NCI-H345 (cell line): ENCODE results near the gene TOMM40L.

Experiments
- DNase-seq: peaks from one replicate; lab custom pipeline; 2025; lab: John Stamatoyannopoulos, UW

Gene TOMM40L

DNA sequence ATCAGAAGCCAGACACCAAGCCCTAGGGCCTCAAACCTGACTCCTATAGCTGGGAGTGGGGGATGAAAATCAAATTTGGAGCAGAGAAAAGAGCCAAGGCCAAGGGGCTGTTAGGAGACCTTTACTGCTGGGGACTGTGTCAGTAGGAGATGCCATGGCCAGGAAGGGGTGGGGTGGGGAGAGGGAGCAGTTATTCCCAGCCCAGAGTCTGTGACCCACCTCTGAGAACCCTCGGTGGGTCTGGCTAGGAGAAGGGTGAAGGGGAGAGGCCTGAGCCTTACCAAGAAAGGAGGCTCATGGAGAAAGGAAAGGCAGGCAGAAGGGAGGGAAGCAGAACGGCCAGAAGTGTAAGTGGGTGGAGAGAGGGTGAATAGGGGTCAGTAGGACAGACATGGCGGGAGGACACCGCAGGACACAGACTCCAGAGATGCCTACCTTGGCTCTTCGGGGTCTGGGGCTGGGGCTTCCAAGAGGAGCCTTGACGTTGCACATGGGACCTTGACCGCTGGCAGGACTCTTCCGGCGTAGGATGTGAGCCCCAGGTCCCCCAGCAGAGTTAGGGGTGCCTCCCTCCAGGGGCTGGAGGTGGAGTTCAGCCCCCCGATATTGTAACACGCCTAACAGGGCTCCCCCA, 28.2 kb upstream of the TOMM40L start:
- DNase-seq: no peak

DNA sequence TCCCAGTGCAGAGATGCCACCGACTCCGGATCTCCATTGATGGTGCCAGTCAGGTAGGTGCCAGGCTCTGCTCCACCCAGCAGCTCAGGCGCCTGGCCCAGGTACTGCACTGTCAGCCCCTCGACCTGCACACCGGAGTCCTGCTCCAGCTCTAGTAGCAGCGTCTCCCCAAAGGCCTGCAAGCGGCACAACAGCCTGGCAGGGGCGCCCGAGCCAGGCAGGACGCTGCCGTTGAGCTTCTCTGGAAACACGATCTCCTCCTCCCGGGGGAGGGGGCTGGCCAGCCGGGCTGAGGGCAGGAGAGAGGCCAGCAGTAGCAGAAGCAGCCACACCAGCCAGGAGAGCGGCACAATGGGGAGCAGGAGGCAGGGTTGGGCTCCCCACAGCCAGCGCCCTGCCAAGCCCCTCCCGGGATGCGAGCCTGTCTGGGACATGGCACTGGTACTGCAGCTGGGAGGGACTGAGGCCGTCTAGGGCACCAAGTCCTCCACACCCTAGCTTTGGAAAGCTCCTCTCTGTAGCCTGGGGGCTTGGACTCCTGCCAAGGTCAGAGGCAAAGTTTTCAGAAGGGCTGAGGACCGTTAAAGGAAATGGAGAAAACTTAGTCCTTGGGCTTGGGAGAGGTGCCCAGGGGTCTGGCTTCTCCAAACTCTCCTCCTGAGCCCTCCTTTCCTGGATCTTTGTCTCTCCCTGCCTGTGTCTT, 27.5 kb upstream of the TOMM40L start:
- DNase-seq: peak; percentile 18

DNA sequence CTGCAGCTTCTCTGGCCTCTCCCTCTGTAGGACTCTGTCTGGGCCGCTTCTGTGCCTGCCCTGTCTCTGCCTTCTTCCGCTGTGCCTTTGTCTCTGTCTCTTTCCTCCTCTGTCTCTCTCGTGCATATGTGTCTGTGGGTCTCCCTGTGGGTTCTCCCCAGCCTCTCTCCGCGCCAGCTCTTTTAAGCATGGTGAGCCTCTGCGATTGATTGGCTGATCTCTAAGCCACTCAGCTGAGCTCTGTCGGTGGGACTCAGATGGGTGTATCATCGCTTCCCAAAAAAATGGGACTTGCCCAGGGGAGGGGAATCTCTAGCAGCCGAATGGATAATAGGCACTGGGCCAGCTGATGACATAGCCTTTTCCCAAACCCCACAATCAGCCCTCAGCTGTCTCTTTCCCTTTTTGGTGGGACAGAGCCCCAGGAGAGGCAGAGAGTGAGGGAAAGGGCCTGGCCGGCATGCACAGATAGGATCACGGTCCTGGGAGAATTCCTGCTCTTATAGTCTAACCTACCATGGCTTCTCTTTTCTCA, 26.9 kb upstream of the TOMM40L start, which contains the start of gene ADAMTS4:
Gene ADAMTS4 (minus strand): TSS at position 158 of the 535 bp plus-strand sequence. CDS start 427 bp downstream, outside the sequence.
- DNase-seq: no peak

DNA sequence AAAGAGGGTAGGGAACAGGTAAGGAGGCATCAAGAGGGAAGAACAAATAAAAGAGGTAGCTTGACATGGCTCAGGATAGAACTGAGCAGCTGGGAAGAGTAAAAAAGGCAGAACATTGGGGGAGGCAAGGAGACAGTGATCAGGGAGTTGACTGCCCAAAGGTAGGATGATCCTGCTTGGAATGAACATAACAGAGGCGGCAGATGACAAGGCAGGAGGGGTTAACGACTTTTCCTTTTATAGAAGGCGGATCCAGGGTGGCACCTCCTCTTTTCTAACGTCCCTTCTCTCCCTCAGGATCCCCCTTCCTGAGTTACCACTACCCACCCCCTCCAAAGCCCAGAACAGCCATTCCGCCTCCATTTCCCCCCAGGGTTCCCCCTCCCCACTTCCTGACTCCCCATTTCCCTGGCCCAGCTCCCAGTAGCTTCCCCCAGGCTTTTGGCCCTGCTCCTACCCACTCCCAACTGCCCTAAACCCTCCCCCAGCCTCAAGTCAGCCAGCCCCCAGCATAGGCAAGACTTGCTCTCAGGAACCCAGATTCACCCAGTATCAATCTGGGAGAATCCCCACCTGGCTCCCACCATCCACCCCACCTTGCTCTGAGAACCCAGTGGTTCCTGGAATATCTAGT, 26.2 kb upstream of the TOMM40L start:
- no peak for DNase-seq

DNA sequence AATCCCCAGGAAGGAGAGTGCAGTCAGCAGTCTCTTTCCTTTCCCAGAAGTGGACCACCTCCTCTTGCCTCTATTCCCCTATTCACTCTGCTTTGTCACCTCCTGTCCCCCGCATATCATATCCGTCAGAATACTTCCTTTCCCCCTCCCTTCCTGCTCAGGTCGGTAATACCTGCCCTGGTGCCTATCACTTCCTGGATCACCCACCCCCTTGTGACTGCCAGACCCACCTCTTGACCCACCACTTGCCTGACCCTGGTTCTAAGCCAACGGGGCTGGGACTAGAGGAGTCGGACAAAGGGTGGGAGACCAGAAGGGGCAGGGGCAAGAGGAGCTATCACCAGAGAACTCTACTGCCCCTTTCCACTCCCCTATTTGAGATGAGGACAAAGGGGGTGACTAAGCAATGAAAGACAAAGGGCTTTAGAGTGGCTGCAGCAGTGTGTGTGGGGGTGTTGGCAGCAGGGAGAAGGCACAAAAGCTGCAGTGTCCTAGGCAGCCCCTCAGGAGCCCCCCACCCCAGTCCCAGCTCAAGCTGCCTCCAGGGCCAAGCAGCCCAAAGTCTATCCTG, 25.4 kb upstream of the TOMM40L start:
- no peak for DNase-seq

DNA sequence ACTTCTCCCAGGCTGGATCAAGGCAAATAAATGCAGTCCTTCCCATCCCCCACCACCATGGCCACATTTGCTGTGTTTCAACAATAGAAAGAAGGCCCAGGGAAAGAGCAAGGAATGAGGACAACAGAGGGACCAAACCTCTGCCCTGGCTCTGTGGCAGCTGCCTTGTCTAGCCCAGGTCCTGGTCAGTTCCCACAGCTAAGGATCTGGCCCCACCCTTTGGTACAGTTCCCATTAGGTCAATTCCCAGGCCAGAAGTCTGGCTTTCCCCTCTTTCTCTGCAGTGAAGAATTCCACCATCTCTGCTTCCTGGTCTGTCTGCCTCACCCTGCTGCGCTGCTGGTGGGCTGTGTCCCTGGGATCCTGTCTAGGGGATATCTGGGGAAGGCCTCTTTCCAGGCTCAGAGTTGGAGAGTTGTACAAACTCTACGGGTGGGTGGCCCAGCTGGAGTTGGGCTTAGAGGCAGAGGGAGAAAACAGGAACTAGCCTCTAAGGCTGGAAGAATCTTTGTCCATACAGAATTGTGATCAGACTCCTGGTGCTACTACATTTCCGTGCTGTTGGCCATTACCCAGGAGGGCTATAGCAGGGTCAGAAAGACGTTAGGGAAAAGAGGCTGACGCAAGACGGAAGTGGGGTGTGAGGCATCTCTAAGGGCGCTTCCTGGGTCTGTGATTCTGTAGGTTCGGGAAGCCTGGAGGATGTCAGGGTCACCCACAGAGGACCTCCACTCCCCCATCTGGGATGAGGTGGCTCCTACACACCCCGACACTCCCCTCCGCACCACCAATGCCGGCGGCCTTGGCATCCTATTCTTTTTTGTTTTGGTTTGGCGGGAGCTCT, 24.6 kb upstream of the TOMM40L start:
- DNase-seq: no peak

DNA sequence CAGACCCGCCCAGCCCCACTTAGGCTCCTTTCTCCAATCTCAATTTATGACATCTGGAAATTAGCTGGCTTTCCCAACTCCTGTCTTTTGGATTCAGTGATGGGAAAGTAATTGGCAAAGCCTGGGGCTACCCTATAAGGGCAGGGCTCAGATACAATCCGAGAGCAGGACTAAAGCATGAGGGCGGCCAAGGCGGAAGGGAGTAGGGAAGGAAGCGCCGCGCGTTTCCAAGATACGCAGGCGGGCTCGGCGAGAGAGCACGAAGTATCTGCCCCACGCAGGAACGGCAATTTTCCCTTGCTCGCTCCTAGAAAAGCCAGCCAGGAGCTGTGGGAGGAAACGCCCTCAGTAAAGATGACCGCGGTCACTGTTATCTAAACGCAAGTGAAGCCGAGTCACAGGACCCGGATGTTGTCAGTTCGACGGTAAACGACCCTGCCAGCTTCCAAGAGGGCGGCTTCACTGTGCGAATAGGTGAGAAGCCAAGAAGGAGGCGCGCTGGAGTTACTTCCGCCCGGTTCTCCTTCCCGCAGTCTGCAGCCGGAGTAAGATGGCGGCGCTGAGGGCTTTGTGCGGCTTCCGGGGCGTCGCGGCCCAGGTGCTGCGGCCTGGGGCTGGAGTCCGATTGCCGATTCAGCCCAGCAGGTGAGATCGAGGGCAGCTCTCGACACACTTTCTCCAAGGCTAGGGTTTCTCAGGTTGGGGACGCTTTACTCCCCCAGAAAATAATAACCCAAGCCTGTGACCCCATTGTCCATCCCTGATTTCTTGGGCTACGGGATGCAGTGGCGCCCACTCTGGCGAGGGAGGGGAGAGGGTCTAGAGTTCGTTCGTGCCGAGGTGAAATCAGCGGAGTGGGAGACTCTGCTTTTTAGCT, 23.8 kb upstream of the TOMM40L start, which contains the start of gene NDUFS2:
Gene NDUFS2 (plus strand): TSS at position 532 of the 877 bp plus-strand sequence. CDS start 19 bp downstream, at position 551.
- peak; percentile 99 for DNase-seq

DNA sequence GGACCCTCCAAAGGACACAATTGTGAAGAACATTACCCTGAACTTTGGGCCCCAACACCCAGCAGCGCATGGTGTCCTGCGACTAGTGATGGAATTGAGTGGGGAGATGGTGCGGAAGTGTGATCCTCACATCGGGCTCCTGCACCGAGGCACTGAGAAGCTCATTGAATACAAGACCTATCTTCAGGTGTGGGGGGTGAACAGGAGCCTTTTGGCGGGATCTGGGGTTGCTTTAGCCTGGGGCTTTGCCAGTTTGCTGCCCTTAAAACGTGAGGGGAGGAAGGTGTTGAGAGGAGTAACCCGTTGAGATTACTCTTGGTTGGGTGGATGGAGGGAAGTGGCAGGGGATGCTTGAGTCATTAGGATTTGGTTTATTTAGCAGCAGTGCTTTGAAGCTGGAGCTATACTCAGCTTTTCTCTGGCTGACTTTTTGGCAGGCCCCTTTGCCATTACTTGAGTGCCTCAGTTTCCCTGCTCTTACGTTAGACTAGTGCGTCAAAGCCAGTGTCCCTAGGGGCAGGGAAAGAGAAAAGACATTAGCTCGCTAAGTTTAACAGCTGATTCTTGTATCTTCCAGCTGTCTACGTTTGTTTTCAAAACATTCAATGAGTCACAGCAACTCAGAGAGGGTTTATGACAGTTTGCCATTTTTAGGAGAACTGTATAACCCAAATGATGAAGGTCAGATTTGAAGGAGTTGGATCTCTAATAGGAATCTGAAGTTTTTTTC, 19.3 kb upstream of the TOMM40L start:
- no peak for DNase-seq

DNA sequence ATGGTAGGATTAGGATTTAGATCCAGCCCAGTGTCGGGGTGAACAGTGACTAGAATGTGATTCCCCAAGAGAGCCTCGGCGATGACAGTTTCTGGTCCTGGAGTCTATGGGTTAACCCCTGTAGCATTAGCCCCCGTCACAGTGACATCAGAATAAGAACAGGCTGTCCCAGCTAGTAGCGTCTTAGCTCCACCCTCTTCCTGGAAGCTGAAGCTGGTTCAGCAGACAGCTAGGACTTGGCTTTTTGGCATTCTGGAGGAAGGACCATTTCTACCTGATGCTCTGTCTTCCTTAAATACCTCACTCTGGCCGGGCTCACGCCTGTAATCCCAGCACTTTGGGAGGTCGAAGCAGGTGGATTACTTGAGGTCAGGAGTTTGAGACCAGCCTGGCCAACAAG, 18.7 kb upstream of the TOMM40L start:
- DNase-seq: no peak

DNA sequence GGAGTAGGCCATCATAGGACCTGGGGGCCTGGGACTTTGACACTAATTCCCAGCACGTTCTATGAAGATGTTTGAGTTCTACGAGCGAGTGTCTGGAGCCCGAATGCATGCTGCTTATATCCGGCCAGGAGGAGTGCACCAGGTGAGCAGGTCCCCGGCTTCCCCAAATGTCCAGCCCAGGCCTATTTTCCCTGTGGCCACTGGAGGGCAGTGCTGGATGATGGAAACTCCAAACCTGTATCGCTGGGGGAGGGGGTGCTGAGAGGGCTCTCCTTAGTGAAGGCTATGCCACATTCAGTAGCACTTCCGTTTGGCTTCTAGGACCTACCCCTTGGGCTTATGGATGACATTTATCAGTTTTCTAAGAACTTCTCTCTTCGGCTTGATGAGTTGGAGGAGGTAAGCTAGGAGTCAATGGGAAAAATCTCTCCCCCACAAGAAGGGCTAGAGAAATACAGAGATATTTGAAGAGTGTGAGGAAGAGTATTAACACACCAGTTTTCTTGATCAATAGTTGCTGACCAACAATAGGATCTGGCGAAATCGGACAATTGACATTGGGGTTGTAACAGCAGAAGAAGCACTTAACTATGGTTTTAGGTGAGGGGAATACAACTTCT, 16.0 kb upstream of the TOMM40L start:
- DNase-seq: peak; percentile 67

DNA sequence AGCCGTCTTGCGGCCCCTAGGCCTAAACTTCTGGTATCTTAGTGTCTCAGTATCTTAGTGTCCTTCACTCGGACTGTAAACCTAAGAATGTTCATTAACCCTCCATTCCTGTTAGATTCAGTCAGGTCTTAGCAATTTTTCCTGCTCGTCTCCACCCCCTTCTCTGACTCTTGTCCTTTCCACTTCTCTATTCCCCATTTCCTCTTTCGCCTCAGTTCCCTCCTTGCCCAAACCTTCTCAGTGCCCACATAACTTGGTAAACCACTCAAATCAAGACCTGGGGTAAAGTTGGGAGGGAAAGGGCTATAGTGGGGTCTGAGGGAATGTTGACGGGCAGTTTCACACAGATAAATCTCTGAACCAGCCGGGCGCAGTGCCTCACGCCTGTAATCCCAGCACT, 11.5 kb upstream of the TOMM40L start:
- DNase-seq: no peak

DNA sequence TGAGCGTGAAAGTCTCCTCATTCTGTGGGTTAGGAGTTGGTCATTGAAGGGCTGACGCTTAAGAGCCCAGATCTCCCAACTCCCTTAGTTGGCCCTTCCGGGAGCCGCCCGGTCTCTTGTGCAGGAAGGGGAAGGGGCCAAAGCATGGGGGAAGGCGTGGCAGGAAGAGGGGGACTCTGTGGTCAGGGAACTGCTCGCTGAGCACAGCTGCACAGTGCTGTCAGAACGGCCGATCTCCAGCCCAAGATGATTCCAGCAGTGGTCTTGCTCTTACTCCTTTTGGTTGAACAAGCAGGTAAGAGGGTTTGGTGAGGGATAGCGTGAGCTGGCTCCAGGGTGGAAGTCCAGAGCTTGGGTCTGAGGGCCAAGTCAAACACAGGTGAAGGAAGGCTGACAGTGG, 10.8 kb upstream of the TOMM40L start, which contains the start of gene FCER1G:
Gene FCER1G (plus strand): TSS at position 220 of the 400 bp plus-strand sequence. CDS start 27 bp downstream, at position 247.
- no peak for DNase-seq

DNA sequence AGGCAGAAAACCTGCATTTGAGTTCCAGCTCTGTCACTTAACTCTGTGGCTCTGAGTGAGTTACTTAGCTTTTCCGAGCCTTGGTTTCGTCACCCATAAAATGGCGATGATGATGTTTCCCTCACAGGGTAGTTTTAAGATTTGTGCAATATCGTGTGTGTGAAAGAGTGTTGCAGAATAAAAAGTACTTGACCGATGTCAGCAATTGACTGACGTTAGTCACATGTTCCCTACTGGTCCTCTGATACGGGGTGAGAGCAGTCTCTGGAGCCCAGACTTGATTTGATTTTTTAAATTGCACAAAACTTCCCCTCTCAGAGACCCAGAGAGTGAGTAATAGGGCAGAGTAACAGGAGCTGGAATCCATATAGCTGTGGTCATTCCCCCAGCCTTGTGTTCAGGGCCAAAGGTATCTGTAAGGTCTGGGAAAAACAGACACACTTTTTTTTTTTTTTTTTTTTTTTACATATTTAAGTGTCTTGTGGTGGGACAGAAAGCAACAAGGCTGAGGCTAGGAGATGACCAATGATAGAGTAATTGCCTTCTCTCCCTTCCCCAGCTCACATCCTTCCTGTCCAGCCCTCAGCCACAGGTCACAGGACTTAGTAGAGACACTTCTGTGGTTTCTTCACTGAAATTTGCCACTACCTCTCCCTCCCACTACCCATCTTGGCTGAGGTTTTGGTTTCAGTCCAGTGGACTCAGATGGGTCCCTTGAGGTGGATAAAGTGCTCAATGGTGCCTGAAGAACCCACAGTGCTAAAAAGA, 8.7 kb upstream of the TOMM40L start:
- DNase-seq: no peak

DNA sequence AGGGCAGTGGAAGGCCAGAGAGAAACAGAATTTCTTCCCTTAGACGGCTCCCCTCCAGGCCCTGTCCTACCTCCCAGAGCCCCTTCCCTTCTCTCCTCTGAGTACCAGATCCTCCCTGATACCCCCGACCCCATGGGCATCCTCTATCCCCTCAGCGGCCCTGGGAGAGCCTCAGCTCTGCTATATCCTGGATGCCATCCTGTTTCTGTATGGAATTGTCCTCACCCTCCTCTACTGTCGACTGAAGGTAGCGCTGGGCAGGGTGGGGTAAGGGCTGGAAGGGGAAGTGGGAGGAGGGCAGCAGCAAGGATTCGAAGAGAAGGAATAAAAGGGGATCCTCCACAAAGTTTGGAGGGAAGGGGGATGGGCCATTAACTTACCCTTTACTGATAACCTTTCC, 8.0 kb upstream of the TOMM40L start:
- DNase-seq: no peak

DNA sequence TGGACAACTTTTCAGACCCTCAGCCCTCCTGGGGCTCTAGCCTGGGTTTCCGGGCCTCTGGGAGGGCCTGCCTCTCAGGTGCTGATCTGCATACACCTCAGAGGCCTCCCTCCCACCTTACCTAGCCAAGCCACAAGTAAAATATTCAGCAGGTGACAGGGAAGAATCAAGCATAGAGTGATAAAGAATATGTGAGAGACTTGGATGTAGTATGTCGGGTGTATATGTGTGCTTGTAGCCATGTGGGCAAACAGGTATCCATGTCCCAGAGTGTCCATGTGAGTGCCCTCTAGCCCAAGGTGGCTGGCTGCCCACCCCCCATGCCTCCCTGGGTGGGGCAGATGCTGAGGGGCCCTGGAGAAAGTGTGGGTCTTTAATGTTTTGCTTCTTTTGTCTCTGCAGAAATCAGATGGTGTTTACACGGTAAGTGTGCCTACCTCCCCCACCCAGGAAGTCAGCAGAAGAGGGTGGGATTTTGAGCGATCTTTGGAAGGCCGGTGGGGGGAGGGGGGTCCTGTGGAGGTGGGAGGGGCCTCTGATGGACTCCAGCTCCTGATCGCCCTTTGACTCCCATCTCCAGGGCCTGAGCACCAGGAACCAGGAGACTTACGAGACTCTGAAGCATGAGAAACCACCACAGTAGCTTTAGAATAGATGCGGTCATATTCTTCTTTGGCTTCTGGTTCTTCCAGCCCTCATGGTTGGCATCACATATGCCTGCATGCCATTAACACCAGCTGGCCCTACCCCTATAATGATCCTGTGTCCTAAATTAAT, 7.4 kb upstream of the TOMM40L start:
- DNase-seq: no peak

DNA sequence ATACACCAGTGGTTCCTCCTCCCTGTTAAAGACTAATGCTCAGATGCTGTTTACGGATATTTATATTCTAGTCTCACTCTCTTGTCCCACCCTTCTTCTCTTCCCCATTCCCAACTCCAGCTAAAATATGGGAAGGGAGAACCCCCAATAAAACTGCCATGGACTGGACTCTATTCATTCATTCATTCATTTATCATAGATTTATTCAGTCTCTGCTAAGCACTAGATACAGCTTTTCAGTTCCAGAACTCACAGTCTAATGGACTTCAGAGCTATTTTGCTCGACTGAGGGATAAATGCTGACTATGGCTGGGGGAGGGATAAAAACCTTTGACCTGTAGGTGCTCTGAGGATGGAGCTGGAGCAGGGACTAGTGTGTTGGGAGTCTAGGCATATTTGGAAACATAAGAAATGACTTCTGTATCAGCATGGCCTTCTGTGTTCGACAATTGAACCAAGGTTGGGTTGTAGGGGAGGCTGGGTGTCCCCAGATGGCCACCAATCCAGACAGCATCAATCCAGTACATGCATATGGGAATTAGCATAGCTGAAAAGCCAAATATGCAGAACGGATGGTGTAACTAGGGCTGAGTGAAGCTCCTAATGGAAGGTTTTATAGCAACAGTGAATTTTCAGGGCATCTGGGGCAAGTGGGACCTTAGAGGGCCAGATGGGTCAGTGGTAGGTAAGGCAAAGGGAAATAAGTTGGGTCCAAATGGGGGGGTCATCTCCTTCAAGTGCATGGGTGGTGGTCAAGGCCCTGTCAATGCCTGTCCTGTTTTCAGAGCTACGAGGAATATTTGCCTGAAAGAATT, 6.6 kb upstream of the TOMM40L start:
- DNase-seq: no peak

DNA sequence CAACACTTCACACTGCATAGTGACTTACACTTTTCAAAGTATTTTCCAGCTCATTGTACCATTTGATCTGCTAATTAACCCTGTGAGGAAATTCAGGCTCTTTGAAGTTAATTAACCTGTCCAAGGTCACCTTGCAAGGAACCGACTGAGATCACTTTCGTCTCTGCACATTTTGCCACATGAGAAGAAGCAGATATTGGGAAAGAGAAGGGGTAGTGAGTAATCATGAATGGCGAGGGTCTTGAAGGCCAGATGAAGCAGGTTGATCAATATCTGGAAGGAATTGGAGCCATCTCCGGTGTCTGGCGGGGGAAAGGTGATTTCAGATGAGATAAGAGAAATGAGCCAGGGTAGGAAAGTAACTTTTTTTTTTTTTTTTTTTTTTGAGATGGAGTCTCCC, 5.9 kb upstream of the TOMM40L start:
- no peak for DNase-seq
